GM12878 (cell line): ENCODE data around the gene PHACTR1. TPM values are rescaled to one million over a fixed set of nuclear protein-coding genes. Genes with fewer than 3 reads are reported as not detected.
"Not testable (repeated sequence)": the region's sequence is repeated elsewhere in the genome, so short reads cannot be mapped to it uniquely, and the experiment has no call there.

Source experiments
- ATAC-seq: fragments of 200-7000 bp; cut with Tn5 transposase; 3 replicates; pipeline ENCODE4 v1.9.1; 2020; ENCODE audit warnings: mild to moderate bottlenecking, moderate library complexity
- BruUV-seq: library from RNA; stranded (reverse); fragments of 400-500 nt; replicated peaks from 2 replicates; lab custom pipeline; 2021; lab: Mats Ljungman, UMichigan
- CTCF ChIA-PET: fragments of 300-600 bp; sonication (Branson Sonifier 250); formaldehyde crosslinking; extraction: SDS; loops from one replicate; lab custom pipeline; 2021; ENCODE audit warnings: inconsistent platforms; lab: Yijun Ruan, JAX
- POLR2A ChIA-PET: fragments of 350-600 bp; formaldehyde crosslinking; extraction: SDS; loops from one replicate; lab custom pipeline; 2021; ENCODE audit warnings: inconsistent platforms; lab: Charles Lee
- RAD21 ChIA-PET: fragments of 300-600 bp; sonication (Branson Sonifier 250); formaldehyde crosslinking; loops from one replicate; lab custom pipeline; 2023; ENCODE audit warnings: antibody characterized with exemption; ENCODE audit not compliant: unreplicated experiment; lab: Charles Lee
- SMC1A ChIA-PET: fragments of 300-600 bp; sonication (Branson Sonifier 250); formaldehyde crosslinking; loops from one replicate; lab custom pipeline; 2023; ENCODE audit not compliant: unreplicated experiment, uncharacterized antibody; lab: Charles Lee
- DNase-seq: peaks from one replicate; pipeline ENCODE4 v3.0.0-alpha.2; 2011; ENCODE audit warnings: low read depth, low spot score
- FAIRE-seq: peaks from 3 replicates; lab custom pipeline; 2011; peaks lifted over from hg19 to GRCh38; lab: Jason Lieb, UNC
- H2AFZ ChIP-seq: 2 replicates; pipeline ENCODE4 v1.6.0; 2011; ENCODE audit warnings: low read depth, low read length, control low read depth; ENCODE audit not compliant: control insufficient read depth
- H3K27ac ChIP-seq: 2 replicates; pipeline ENCODE4 v1.5.1; 2011; ENCODE audit warnings: control low read depth; ENCODE audit not compliant: control insufficient read depth, insufficient read depth
- H3K27me3 ChIP-seq, 2 experiments: replicated peaks in 1 of 2; 2 replicates each; pipeline versions ENCODE4 v1.6.0 to v1.6.1; 2011; ENCODE audit warnings: low read length in 1 of 2; ENCODE audit not compliant: control insufficient read depth in 2 of 2, insufficient read depth in 2 of 2
- H3K36me3 ChIP-seq, 2 experiments: 2 replicates each; pipeline ENCODE4 v1.5.1; 2011; ENCODE audit warnings: low read length in 1 of 2; ENCODE audit not compliant: control insufficient read depth in 2 of 2, insufficient read depth in 2 of 2
- H3K4me1 ChIP-seq: 2 replicates; pipeline ENCODE4 v1.6.1; 2011; ENCODE audit warnings: mild to moderate bottlenecking, low read length, moderate library complexity, mixed read lengths; ENCODE audit not compliant: control insufficient read depth, insufficient read depth
- H3K4me2 ChIP-seq: 2 replicates; pipeline ENCODE4 v1.6.0; 2011; ENCODE audit warnings: control low read depth; ENCODE audit not compliant: control insufficient read depth, insufficient read depth
- H3K4me3 ChIP-seq: fragments of 200-600 bp; sonication (generic); 2 replicates; pipeline ENCODE4 v1.5.1; 2016
- H3K79me2 ChIP-seq: 2 replicates; pipeline ENCODE4 v1.6.0; 2011; ENCODE audit warnings: low read length; ENCODE audit not compliant: control insufficient read depth, insufficient read depth
- H3K9ac ChIP-seq: 2 replicates; pipeline ENCODE4 v1.8.0; 2011; ENCODE audit warnings: low read length, control low read depth, mixed read lengths; ENCODE audit not compliant: control insufficient read depth, insufficient read depth
- H3K9me3 ChIP-seq: replicated peaks from 3 replicates; pipeline ENCODE4 v1.5.1; 2011; ENCODE audit warnings: mild to moderate bottlenecking, low read length; ENCODE audit not compliant: control insufficient read depth, insufficient read depth
- H4K20me1 ChIP-seq: 2 replicates; pipeline ENCODE4 v1.6.0; 2011; ENCODE audit not compliant: control insufficient read depth, insufficient read depth
- CREB1 ChIP-seq: IDR thresholded peaks from 2 replicates; pipeline ENCODE4 v1.6.1; 2012; ENCODE audit warnings: low read depth, mild to moderate bottlenecking, inconsistent platforms
- KAT2A ChIP-seq: conservative IDR thresholded peaks from 2 replicates; pipeline ENCODE4 v1.6.1; 2011; ENCODE audit warnings: low read depth, low read length; ENCODE audit not compliant: control insufficient read depth
- NR2F1 ChIP-seq: fragments of 450-650 bp; conservative IDR thresholded peaks from 2 replicates; pipeline ENCODE4 v1.6.1; 2017; ENCODE audit warnings: mild to moderate bottlenecking
- PAX8 ChIP-seq: fragments of 450-650 bp; IDR thresholded peaks from 2 replicates; pipeline ENCODE4 v1.6.1; 2017; ENCODE audit warnings: mild to moderate bottlenecking, moderate library complexity
- POLR2AphosphoS5 ChIP-seq: IDR thresholded peaks from 2 replicates; pipeline ENCODE4 v1.6.1; 2011; ENCODE audit warnings: mild to moderate bottlenecking, low read length, inconsistent platforms
- RBBP5 ChIP-seq: fragments of 200-600 bp; sonication (generic); conservative IDR thresholded peaks from 2 replicates; pipeline ENCODE4 v1.6.1; 2016
- SMAD1 ChIP-seq: fragments of 450-650 bp; IDR thresholded peaks from 2 replicates; pipeline ENCODE4 v1.6.1; 2018; ENCODE audit warnings: mild to moderate bottlenecking, low read depth; ENCODE audit not compliant: partially characterized antibody
- SP1 ChIP-seq: IDR thresholded peaks from one replicate; pipeline ENCODE4 v1.6.1; 2011; ENCODE audit warnings: low read depth, low read length
- SREBF1 ChIP-seq: IDR thresholded peaks from 2 replicates; pipeline ENCODE4 v1.6.1; 2012; ENCODE audit warnings: mild to moderate bottlenecking, low read length
- TCF12 ChIP-seq: IDR thresholded peaks from 2 replicates; pipeline ENCODE4 v1.6.1; 2011; ENCODE audit warnings: low read depth, mild to moderate bottlenecking, low read length
- YBX1 ChIP-seq: fragments of 450-650 bp; IDR thresholded peaks from 2 replicates; pipeline ENCODE4 v1.6.1; 2016; ENCODE audit warnings: antibody characterized with exemption
- ZNF384 ChIP-seq: IDR thresholded peaks from 2 replicates; pipeline ENCODE4 v1.6.1; 2012; ENCODE audit warnings: low read depth, mild to moderate bottlenecking, low read length, improper control_type of control experiment, borderline replicate concordance
- WGBS: methylation state at CpG from one replicate; pipeline ENCODE4 v1.1.6; 2016; ENCODE audit warnings: low lambda C conversion rate; ENCODE audit not compliant: insufficient replicate concordance, insufficient coverage; ENCODE audit errors: missing lambda C conversion rate; 5-methylcytosine and 5-hydroxymethylcytosine counted together
- in situ Hi-C: fragments of 300-500 bp; cut with MboI; formaldehyde crosslinking; loops from 9 replicates; pipeline ENCODE4 v1.14.3; 2018; ENCODE audit warnings: mixed read lengths
- intact Hi-C: fragments of 100-400 bp; cut with micrococcal nuclease; formaldehyde crosslinking; loops from one replicate; pipeline ENCODE4 v1.14.2; 2022; ENCODE audit not compliant: unreplicated experiment
- polyA plus RNA-seq, 11 experiments: library from polyadenylated mRNA; depleted of rRNA in 4 of 11; unstranded in 6 of 11; stranded (reverse) in 5 of 11; fragments of >200 nt; fragmentation: Nextera tagmentation in 4 of 11; fragmentation: Illumina TruSeq in 1 of 11; extraction: Ambion mirVana in 4 of 11; extraction: Trizol in 1 of 11; gene quantifications; 1 replicate in 1 of 11; 2 replicates in 10 of 11; pipeline versions ENCODE4 v1.2.1 to v1.2.3, GENCODE V29; 2011 to 2016; ENCODE audit warnings: inconsistent platforms in 2 of 11, missing spikeins in 2 of 11, low read depth in 1 of 11
- total RNA-seq, 4 experiments: library from RNA; depleted of rRNA in 3 of 4; stranded (reverse); fragments of >200 nt in 3 of 4; fragmentation: Illumina TruSeq in 1 of 4; extraction: Trizol in 1 of 4; gene quantifications; 2 replicates each; pipeline versions ENCODE4 v1.2.1 to v1.2.3, GENCODE V29; 2013 to 2021
- TF ChIP-seq, protein P1 (sequence below): fragments of 450-650 bp; IDR thresholded peaks from 2 replicates; pipeline ENCODE4 v1.6.1; 2014; ENCODE audit warnings: mild to moderate bottlenecking

Gene PHACTR1
- total and polyA plus RNA-seq, 10 of the 15 experiments (the other 5 are each of a cell fraction or from before 2014, with no cell fraction given), result 34.2 to 94.6 (median 62.3) TPM

DNA sequence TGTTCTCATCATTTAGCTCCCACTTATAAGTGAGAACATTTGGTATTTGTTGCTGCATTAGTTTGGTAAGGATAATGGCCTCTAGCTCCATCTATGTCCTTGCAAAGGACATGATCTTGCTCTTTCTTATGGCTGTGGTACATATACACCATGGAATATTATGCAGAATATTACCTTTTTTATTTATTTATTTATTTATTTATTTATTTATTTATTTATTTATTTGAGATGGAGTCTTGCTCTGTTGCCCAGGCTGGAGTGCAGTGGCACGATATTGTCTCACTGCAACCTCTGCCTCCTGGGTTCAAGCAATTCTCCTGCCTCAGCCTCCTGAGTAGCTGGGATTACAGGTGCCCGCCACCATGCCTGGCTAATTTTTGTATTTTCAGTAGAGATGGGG is 14.2 kb downstream of the PHACTR1 start:
- H3K9me3 ChIP-seq, in situ Hi-C loops, ATAC-seq, H4K20me1 ChIP-seq, H3K4me1 ChIP-seq, DNase-seq, H2AFZ ChIP-seq, H3K27me3 ChIP-seq, H3K79me2 ChIP-seq, FAIRE-seq, H3K36me3 ChIP-seq, H3K4me3 ChIP-seq, H3K4me2 ChIP-seq, intact Hi-C loops, BruUV-seq, H3K9ac ChIP-seq, SMC1A ChIA-PET, H3K27ac ChIP-seq: not testable (repeated sequence)
- POLR2A ChIA-PET, result interaction anchor here (0.6 kb wide), 1 partner anchor 1224 kb away, joined by 3 read pairs; no protein-coding TSS in a partner anchor
- CTCF ChIA-PET, result interaction anchor here (0.7 kb wide), 1 partner anchor 314 kb away, joined by 3 read pairs; no protein-coding TSS in a partner anchor
- WGBS, result 18% methylated on average over 2 of the region's 2 CpGs
- RAD21 ChIA-PET, result interaction anchor here (1.2 kb wide), 1 partner anchor 125 kb away, joined by 4 read pairs; no protein-coding TSS in a partner anchor

DNA sequence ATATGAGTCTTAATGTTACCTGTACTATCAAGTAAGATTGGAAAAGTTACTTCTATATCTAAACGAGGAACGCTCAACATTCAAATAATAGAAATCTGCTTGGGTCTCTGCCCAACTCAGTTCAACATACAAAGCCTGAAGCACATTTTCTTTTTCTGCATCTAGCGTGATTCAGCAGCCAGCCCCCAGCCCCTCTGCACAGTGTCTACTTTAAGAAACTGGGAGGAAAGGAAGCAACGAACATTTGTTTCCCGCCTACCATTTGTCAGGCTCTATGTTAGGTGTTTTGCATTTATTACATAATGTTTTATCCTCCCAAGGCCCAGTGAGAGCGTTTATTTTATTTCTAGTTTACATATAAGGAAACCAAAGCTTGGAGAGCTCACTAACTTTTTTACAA is 17.3 kb downstream of the PHACTR1 start:
- FAIRE-seq, result no peak
- Histone ChIP-seq H3K36me3 (no peaks in the 10 kb centered on the region), H3K27me3 (no peaks in the 10 kb centered on the region), H3K27ac (no peak overlapping the region), H3K4me2 (no peak overlapping the region), H3K4me1 (no peaks in the 10 kb centered on the region), H4K20me1 (no peaks in the 10 kb centered on the region), H3K4me3 (no peak overlapping the region), H2AFZ (no peak overlapping the region), H3K79me2 (no peaks in the 10 kb centered on the region), H3K9ac (no peak overlapping the region)
- in situ Hi-C loops, result no loop called here
- BruUV-seq, result no TSS peak
- ChIA-PET RAD21 (no interaction called here), CTCF (no interaction called here), SMC1A (no interaction called here), POLR2A (no interaction called here)
- intact Hi-C loops, result no loop called here
- ATAC-seq, result no peak
- no peak for DNase-seq
- WGBS, result 50% methylated on average over 6 of the region's 6 CpGs
- no peak for TF ChIP-seq NR2F1
- TF ChIP-seq ZNF384, result no peak
- no peak for TF ChIP-seq PAX8
- TF ChIP-seq CREB1, result no peak
- TF ChIP-seq, protein P1, sequence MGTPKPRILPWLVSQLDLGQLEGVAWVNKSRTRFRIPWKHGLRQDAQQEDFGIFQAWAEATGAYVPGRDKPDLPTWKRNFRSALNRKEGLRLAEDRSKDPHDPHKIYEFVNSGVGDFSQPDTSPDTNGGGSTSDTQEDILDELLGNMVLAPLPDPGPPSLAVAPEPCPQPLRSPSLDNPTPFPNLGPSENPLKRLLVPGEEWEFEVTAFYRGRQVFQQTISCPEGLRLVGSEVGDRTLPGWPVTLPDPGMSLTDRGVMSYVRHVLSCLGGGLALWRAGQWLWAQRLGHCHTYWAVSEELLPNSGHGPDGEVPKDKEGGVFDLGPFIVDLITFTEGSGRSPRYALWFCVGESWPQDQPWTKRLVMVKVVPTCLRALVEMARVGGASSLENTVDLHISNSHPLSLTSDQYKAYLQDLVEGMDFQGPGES, result no peak
- no peak for TF ChIP-seq TCF12
- TF ChIP-seq SREBF1, result no peak
- no peak for TF ChIP-seq SMAD1
- TF ChIP-seq POLR2AphosphoS5, result no peak
- no peak for TF ChIP-seq YBX1
- TF ChIP-seq RBBP5, result no peak
- TF ChIP-seq SP1, result no peak
- no peak for TF ChIP-seq KAT2A
- TF ChIP-seq, all 136 proteins: peak for 0
- H3K9me3 ChIP-seq, result no peaks in the 10 kb centered on the region
